HG03135 (cell line): ENCODE results near the gene MRPL12.
"Not testable (repeated sequence)": the region's sequence is repeated elsewhere in the genome, so short reads cannot be mapped to it uniquely, and the experiment has no call there.

ENCODE experiments used
- ATAC-seq: cut with Tn5 transposase; IDR thresholded peaks from one replicate; pipeline ENCODE4 v1.9.1; 2021; ENCODE audit warnings: mild to moderate bottlenecking, moderate library complexity; ENCODE audit not compliant: unreplicated experiment

The MRPL12 gene

GRCh38 chr17:81737947-81738800 lies 35.0 kb downstream of the MRPL12 start:
- no peak for ATAC-seq

- ATAC-seq: no peak
Measured at GRCh38 chr17:81738801-81739393, 35.7 kb downstream of the MRPL12 start.

GRCh38 chr17:81739593-81739992 lies 36.4 kb downstream of the MRPL12 start:
- ATAC-seq: not testable (repeated sequence)

- no peak for ATAC-seq
Measured at GRCh38 chr17:81740395-81740961, 37.3 kb downstream of the MRPL12 start.

GRCh38 chr17:81741049-81741593 lies 38.0 kb downstream of the MRPL12 start:
- ATAC-seq: no peak

- ATAC-seq: no peak
Measured at GRCh38 chr17:81741594-81742452, 38.7 kb downstream of the MRPL12 start.
